IPS DF 19.7 (cell line): ENCODE measurements around the gene JHY.

Experiments used
- DNase-seq: peaks from one replicate; pipeline ENCODE4 v3.0.0-alpha.2; 2013; ENCODE audit warnings: low read depth, low spot score

Gene JHY

GRCh38 chr11:122938557-122938956 is 56.0 kb downstream of the JHY start:
- no peak for DNase-seq

- no peak for DNase-seq
These were observed 68.7 kb downstream of the JHY start for GRCh38 chr11:122951211-122951610.

- DNase-seq = no peak
These were observed 71.9 kb downstream of the JHY start for GRCh38 chr11:122954455-122954854.

DNA sequence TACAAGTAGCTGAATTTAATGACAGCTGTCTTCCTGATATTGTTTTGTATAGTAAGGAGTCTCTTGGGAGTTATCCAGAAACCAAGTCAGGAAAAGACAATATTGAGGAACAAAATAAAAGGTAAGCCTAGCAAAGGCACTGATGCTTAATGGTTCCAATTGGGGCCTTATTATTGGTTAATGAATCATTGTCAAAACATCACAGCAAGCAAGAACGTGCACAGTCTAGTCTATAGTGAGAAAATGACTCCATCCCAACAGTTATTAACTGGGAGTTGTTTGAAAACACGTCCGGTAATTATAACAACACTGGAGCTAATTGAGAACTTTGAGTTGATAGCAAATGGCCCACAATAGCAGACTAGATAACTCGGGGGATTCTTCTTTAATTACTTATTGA is 81.4 kb downstream of the JHY start:
- DNase-seq = no peak

DNA sequence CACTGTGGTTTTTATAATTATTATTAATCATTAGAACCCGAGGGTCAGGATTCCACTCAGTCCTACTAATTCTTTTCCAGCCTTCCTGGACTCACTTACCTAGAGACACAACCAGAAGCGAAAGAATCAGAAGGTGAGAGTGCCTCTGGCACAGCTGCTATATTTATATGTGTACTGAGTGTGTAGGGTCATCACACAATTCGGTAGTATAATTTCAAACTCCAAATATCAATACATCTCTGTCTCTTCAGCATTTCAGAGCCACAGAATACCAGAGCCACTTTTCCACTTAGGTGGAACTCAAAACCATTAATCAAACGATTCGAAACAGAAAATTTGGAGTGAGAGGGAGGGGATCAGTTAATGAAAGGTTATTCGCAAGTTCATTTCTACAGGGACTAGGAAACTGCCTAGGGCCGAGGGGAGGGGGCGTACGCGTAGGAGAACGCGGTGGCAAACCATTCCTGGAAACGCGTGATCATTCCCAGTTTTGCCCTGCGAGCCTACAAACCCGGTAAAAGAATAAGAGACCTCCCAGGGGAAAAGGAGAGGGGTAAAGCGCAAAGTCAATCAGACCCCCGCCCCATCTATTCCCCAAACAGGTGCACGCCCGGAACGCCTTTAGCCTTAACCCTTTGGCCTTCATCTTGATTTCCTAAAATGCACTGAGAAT is 93.6 kb downstream of the JHY start:
- DNase-seq = no peak

DNA sequence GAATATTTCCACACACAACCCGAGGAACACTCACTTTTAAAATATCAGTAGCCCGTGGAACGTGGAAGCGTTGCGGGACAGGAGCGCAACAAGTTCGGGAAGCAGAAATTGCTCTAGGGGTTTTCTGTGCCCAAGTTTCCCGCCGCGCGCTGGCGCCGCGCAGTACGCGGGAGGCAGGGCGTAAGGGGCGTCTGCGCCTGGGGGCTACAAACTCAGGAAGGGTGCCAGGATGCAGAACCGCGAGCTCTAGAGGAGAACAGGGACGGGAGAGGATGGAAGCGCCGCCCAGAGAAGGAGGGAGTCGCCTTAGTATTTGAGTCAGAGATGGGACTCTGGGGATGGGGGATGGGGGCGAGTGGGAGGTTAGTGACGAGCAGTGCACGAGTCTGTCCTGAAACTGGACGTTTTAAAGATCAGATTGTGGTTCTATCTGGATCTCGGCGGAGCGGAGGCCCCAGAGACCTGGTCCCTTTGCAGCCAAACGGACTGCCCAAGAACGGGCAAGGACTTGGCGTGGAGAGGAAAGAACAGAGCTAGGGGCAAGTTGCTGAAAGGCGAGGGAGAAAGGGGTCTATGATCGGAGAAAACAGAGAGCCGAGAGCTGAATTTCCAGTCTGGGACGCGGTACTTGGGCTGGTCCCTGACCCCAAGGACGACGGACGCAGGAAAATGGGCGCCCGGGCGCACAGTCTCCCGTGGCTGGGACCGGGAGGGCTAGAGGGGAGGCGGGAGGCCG is 94.3 kb downstream of the JHY start:
- no peak for DNase-seq

DNA sequence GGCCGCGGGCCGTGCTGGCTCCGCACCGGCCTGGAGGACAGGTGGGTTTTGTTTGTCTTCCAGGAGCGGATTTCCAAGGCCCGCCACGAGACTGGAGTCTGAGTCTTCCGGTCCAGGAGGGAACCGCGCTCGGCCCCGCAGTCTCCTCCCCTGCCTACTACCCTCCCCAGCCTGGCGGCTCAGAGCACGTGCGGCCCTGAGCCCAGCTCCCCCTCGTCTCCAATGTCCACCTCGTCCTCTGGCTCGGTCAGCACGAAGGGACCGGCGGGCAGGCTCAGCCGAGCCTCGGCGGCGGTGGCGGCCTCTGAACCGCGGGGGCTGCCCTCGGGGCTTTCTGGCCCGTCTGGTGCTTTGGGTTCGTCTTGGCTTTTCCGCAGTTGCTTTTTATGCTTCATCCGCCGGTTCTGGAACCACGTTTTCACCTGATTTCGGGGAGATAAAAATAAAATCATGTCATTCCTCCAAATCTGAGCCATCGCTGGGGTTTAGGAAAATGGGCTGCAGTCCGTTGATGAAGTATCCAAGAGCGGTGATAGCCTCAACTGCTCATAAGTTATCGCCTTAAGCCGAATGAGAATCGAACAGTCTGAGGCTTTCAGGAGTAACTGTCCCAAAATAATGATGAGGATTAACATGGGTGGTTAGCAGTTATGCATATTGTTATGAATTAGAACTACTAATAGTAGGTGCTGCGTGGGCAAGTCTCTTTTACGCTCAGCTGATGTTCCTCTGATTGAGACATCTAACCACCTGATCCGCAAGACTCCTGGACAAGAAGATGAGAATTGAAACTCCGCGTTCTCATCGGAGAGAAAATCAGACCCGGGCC is 95.1 kb downstream of the JHY start:
- DNase-seq = no peak

GRCh38 chr11:122978299-122978620 is 95.7 kb downstream of the JHY start:
- DNase-seq = no peak

DNA sequence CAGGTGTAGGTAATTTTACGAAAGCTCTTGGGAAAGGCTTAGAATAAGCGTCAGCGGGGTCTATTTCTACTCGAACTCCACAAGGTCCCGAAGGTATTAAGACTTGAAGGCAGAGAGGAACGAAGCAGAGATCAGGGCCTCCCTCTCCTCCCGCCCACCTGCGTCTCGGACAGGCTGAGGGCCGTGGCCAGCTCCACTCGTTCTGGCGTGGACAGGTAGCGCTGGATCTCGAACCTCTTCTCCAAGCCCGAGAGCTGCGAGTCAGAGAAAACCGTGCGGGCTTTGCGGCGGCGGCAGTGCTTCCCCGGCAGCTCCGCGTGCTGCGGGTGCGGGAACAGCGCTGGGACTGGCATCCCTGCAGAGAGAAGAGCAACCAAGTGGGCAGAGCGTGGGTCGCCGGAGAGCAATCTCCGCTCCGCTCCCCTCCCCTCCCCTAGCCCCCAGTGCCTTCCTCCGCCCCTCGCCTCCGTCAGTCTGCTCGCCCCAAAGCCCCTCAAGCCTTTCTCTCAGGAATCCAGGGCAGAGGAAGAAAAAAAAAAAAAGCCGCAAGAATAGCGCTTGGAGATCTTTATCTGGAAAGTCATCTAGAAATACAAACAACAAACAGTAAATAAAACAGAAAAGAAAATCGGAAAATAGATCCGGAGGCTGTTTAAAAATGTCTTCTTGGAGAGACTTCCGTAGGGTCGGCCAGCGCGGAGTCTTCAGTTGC is 96.7 kb downstream of the JHY start:
- no peak for DNase-seq

DNA sequence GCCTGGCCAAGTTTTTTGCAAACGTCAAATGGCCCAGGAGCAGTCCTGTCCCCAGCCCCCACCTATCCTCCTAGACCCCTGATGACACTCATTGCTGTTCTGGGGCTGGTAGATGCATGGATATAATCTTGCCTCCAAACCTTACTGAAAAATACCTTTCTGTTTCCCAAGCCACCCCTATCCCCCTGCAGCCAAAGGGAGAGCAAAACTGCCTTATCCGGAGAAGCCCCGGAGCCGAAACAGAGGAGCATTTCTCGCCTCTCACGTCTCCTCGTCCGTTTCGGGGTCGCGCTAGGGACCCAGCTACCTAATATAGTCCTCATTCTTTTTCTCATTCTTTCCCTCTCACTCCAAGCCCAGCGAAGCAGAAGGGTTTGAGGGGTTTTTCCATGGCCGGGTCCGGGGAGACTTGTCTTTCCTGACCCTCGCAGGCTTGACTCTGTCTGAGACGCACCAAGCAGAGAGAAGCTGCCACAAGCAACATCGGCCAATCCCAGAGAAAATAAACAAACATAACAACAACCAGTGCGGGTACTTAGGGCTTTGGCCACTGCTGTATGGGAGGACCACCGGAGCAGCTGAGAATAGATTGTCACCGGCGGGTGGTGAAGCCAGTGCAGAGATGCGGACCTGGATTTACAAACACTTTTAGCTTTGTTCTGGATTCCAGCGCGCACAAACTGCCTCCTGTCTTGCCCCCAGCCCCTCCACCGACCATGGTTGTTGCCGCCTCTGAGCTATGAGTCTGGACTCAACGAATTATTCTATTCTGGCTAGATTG is 97.4 kb downstream of the JHY start:
- DNase-seq = no peak

DNA sequence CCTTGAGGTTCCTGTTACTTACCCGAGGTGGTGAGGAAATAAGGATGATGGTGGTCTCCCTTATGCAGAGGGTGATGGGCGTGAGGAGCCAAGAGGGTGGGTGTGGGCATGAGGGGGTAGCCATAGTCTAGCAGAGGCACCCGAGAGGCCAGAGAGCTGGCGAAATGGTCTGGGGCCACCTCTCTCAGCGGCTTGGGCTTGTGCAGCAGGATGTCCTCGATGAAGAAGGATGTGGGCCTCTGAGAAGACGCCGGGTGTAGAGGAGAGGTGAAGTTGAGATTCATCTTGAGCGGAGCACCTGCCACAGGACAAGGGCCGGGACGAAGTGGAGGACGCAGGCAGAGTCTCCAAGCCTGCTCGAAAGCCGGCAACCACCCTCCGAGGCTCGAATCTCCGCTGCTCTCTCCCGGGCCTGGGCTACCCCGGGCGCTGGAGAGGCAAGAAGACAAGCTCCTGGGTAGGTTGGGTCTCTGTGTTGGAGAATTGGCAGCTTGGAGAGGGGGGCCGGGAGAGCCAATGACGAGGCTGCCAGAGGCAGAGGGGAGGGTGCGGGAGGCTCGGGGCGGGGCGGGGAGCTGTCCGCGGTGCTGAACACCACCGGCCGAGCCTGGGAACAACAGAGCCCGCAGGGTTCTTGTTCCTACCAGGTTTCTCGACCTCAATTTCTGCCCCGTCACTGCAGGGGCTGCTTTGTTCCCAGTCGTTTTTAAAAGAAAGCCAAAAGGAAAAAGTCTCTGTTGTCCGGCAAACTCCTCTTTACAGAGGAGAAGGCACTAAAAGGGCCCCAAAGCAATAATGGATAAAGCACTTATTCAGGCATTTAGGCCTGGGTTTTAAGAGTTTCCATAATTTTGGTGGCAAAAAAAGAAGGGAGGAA is 99.1 kb downstream of the JHY start, which contains the start of gene BSX:
Gene BSX (minus strand): TSS at position 447 of the 877 bp plus-strand sequence. CDS start 163 bp downstream, at position 284.
- DNase-seq = no peak

DNA sequence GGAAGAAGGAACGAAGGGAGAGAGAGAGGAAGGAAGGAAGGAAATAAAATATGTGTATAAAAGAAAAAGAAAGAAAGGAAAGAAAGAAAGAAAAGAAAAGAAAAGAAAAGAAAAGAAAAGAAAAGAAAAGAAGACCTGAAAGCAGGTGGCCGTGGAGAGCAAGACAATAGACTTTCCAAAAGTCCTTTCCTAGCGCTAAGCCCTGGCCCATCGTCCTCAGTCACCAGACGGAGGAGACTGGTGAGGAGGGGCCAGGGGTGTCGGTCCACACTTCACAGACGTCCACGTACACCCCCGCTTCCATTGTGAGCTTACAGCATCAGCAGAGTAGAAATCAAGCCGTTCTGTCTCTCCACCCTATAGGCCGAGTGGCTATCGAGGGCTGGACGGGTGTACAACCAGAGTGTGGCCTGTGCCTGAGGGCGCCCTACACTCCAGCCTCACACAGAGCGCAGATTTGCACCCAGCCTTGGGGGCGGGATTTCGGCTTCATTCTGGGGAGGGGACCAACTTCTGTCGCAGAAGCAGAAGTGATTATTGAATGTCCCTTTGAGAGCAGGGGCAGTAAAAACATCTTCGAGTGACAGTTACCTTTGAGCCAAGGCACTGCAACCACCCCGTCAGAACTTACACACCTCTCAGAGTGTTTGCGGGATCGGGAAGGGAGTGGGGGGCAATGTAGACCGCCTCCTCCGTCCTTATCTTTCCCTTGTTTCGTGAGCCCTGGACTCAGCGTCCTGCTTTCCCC is 101.1 kb downstream of the JHY start:
- no peak for DNase-seq

GRCh38 chr11:122984186-122985011 is 101.8 kb downstream of the JHY start:
- no peak for DNase-seq

- no peak for DNase-seq
These were observed 113.0 kb downstream of the JHY start for GRCh38 chr11:122995526-122995925.

- DNase-seq = no peak
These were observed 116.3 kb downstream of the JHY start for GRCh38 chr11:122998727-122999366.

DNA sequence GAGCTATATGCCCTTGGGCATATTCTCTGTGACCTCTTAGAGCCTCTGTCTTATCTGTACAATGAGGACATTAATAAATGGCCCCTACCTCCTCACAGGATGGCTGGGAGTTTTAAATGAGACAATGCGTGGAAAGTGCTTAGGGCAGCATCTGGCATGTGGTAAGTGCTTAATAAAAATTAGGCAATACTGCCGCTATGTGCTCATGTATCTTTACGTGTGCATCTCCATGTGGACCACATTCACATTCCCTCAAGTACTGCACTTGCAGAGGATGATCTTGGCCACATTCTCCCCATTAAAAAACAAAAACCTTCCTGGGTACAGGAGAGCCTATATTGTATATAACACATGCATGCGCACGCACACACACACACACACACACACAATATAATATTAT is 118.2 kb downstream of the JHY start:
- no peak for DNase-seq

GRCh38 chr11:123006860-123007542 is 124.4 kb downstream of the JHY start:
- DNase-seq = no peak
